SK-N-MC (cell line): ENCODE measurements around the gene CCDC68.

Source experiments
- EZH2 ChIP-seq: fragments of 200-600 bp; sonication (generic); IDR thresholded peaks from one replicate; pipeline ENCODE4 v1.6.1; 2017; ENCODE audit warnings: antibody characterized with exemption
- FOXP2 ChIP-seq: optimal IDR thresholded peaks from 2 replicates; pipeline ENCODE3; 2011; ENCODE audit warnings: mild to moderate bottlenecking, moderate library complexity; ENCODE audit not compliant: insufficient read depth; ENCODE audit errors: extremely low read length, control extremely low read depth
- POLR2AphosphoS5 ChIP-seq: IDR thresholded peaks from 2 replicates; pipeline ENCODE4 v1.6.1; 2012; ENCODE audit warnings: mild to moderate bottlenecking, low read depth, low read length, borderline replicate concordance

GRCh38 chr18:55007602-55008001 is 48.3 kb upstream of the CCDC68 start:
- TF ChIP-seq EZH2 (no peak), POLR2AphosphoS5 (no peak), FOXP2 (no peak)
